ENCODE data around the gene CDCP2.

DNA sequence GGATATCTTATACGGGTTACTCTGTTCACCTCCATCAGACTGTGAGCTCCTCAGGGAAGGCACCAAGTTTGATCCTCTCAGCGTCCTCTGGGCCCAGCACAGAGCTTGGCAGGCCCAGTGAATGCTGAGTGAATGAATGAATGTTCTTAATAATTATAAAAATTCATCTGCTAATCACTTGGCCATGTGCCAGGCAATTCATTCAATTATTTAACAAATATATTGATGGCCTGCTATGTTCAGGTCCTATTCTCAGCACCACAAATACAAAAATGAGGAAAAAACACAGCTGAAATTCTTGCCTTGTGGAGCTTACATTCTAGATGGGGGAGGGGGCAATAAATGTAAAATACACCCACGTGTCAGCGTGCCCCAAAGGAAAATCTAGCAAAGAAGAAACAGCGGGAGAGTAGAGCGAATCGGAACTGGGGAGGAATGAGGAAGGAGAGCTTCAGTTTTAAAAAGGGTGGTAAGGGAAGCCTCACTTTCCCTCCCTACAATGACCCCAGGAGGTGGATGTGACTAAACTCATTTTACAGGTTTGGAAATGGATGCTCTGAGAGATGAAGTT, 15.8 kb downstream of the CDCP2 start:
- TF ChIP-seq POLR2A (IDR thresholded peaks at IDR 0.05) = no peak
- TF ChIP-seq, protein P1, sequence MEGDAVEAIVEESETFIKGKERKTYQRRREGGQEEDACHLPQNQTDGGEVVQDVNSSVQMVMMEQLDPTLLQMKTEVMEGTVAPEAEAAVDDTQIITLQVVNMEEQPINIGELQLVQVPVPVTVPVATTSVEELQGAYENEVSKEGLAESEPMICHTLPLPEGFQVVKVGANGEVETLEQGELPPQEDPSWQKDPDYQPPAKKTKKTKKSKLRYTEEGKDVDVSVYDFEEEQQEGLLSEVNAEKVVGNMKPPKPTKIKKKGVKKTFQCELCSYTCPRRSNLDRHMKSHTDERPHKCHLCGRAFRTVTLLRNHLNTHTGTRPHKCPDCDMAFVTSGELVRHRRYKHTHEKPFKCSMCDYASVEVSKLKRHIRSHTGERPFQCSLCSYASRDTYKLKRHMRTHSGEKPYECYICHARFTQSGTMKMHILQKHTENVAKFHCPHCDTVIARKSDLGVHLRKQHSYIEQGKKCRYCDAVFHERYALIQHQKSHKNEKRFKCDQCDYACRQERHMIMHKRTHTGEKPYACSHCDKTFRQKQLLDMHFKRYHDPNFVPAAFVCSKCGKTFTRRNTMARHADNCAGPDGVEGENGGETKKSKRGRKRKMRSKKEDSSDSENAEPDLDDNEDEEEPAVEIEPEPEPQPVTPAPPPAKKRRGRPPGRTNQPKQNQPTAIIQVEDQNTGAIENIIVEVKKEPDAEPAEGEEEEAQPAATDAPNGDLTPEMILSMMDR (IDR thresholded peaks at IDR 0.05) = no peak

All from body of pancreas (tissue), 4 donors.